Suprapubic skin (tissue), 4 donors: ENCODE data around the gene GPER1.

Experiments
- CTCF ChIP-seq, 2 donors: fragments of 200-600 bp in 1 of 2; fragments of 450-650 bp in 1 of 2; sonication (generic) in 1 of 2; IDR thresholded peaks; one replicate each; pipeline ENCODE4 v1.5.1; 2016 to 2019; ENCODE audit warnings: antibody characterized with exemption in 2 of 2, mild to moderate bottlenecking in 1 of 2, moderate library complexity in 1 of 2
- POLR2A ChIP-seq, 2 donors: fragments of 450-650 bp; IDR thresholded peaks; one replicate each; pipeline ENCODE4 v1.6.1; 2017; ENCODE audit warnings: antibody characterized with exemption in 2 of 2, mild to moderate bottlenecking in 2 of 2, moderate library complexity in 2 of 2
- POLR2AphosphoS5 ChIP-seq, 3 donors: sonication (generic); formaldehyde crosslinking; IDR thresholded peaks; one replicate each; pipeline ENCODE4 v1.6.1; 2017; ENCODE audit warnings: antibody characterized with exemption in 3 of 3

GRCh38 chr7:1121886-1122831 is 34.2 kb downstream of the GPER1 start:
- TF ChIP-seq CTCF (IDR thresholded peaks at IDR 0.05) (no peak), POLR2AphosphoS5 (IDR thresholded peaks at IDR 0.05) (no peak), POLR2A (IDR thresholded peaks at IDR 0.05) (no peak)
